GM13977 (cell line): Measurements from ENCODE around the gene VPS13C.

Experiments used
- DNase-seq: peaks from one replicate; pipeline ENCODE4 v3.0.0; 2012; ENCODE audit warnings: low spot score
- in situ Hi-C: fragments of 300-500 bp; cut with MboI; formaldehyde crosslinking; loops from one replicate; pipeline ENCODE4 v1.12.0; 2022; ENCODE audit warnings: low sequenced_read_pairs, low pct_unique_long_range_greater_than_20kb, mixed read lengths, inconsistent platforms; ENCODE audit not compliant: unreplicated experiment
- TF ChIP-seq, protein P1 (sequence below): IDR thresholded peaks from 2 replicates; pipeline ENCODE4 v1.5.1; 2012; ENCODE audit warnings: mild to moderate bottlenecking, control low read depth; ENCODE audit not compliant: insufficient read depth; ENCODE audit errors: extremely low read depth, missing control alignments

The VPS13C gene

DNA sequence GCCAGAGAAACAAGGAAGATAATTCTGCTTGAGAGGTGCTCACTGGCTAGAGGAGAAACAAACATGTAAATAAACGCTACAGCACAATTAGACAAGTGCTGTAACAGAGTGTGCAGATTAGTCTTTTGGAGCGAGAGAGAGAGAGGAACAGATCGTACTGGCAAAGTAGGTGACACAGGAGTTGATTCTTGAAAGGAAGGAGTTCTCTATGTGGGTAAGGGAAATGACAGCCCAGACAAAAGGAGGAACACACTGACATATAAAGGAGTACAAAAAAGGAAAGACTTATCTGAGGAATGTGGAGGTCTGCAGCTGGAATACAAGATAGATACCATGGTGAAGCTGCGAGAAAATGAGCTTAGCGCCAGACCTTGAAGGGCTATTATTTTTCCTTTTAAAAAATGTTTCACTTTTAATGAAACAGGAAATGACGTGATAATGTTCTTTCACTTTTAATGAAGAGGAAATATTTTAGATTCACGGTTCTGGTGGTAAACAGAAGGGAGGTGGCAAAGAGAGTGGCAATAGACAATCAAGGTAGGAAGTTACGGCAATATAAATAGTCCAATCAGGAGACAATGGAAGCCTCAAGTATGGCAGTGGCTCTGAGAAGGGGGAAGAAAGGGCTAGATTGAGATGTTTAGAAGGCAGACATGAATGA is 202.9 kb downstream of the VPS13C start:
- DNase-seq = no peak
- TF ChIP-seq, protein P1, sequence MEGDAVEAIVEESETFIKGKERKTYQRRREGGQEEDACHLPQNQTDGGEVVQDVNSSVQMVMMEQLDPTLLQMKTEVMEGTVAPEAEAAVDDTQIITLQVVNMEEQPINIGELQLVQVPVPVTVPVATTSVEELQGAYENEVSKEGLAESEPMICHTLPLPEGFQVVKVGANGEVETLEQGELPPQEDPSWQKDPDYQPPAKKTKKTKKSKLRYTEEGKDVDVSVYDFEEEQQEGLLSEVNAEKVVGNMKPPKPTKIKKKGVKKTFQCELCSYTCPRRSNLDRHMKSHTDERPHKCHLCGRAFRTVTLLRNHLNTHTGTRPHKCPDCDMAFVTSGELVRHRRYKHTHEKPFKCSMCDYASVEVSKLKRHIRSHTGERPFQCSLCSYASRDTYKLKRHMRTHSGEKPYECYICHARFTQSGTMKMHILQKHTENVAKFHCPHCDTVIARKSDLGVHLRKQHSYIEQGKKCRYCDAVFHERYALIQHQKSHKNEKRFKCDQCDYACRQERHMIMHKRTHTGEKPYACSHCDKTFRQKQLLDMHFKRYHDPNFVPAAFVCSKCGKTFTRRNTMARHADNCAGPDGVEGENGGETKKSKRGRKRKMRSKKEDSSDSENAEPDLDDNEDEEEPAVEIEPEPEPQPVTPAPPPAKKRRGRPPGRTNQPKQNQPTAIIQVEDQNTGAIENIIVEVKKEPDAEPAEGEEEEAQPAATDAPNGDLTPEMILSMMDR = no peak
- in situ Hi-C loops = no loop called here

DNA sequence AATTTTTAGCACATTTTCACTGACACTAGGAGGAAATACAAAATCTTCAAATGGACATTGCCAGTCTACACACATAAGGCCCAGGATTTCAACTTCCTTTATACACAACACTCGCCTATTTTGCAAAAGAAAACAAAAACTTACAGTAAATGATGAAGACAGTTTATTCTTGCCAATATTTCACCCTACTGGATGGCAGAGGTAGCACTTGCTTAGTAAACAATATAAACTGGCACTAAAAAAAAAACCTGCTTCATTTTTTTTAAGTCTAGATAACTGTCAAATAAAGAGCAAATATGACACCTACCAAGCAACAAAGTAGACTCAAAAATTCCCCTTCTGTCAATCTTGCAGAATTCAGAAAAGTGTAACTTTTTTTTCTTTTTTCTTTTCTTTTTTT is 204.0 kb downstream of the VPS13C start:
- no peak for DNase-seq
- TF ChIP-seq, protein P1 = no peak
- in situ Hi-C loops = no loop called here

DNA sequence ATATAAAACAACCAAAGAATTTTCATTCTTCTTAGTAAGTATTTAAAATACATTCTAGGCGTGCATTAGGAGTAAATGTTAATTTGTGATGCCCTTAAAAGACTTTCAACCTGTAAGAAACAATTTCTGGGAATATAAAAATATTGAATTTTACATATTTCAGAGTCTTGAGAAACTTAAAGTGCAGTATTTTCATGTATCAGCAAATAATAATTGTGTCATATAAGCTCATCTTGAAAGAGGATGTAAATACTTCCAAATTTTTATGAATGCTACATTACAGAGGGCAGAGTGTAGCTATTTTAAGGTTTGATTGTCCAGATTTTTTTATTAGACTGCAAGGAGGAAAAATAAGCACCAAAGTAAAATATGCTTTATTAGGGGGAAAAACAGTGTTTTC is 207.1 kb downstream of the VPS13C start:
- TF ChIP-seq, protein P1 = no peak
- in situ Hi-C loops = no loop called here
- DNase-seq = no peak

DNA sequence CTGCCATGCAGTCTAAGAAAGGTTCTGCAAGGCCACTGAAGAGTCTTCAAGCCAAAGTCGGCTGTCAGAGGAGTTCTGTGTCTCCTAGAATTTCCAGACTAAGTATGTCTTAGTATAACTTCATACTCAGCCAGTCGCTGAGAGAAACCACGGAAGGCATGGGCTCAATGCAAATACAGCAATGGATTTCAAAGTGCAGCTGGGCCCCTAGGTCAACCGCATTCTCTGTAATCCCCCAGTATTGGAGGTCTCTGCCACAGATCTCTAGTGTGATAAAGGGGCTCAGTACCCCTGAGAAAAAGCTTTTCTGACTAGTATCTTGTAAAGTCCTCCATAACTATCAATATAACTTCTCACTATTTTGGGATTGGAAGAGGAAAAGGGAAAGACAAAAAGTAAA is 208.3 kb downstream of the VPS13C start:
- in situ Hi-C loops = no loop called here
- TF ChIP-seq, protein P1 = no peak
- DNase-seq = no peak

DNA sequence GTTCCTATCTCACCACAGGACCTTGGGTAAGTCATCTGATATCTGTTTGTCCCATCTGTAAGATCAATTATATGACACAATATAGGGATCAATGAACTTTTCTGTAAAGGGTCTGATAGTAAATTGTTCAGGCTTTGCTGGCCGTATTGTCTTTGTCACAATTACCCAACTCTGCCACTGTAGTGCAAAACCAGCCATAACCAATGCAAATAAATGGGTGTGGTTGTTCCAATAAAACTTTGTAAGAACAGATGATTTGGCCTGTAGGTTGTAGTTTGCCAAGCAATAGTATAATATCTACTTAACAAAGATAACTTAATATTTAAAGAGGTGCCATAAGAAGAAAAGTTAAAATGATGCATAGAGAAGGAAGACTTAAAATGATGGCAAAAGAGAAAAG is 210.8 kb downstream of the VPS13C start:
- in situ Hi-C loops = loop anchor here (25.0 kb wide), 1 partner anchor 1262 kb away; no protein-coding TSS in a partner anchor
- TF ChIP-seq, protein P1 = no peak
- no peak for DNase-seq

DNA sequence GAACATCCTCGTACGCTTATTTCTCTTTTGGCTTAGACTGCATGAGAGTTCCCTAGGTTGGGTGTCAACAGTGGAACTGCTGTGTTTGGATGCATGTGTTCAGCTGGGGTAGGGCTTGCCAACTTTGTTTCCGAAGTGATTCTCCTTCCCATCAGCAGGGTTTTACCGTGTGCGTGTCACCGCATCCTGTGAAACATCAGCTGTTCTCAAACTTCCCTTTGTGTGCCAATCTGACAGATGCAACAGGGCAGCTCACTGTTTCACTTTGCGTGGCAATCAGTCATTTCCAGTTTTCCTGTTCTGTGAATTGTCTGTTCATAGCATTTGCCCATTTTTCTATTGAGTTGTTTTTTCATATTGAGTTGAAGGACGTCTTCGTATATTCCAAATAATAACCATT is 218.8 kb downstream of the VPS13C start:
- DNase-seq = no peak
- in situ Hi-C loops = loop anchor here (25.0 kb wide), 1 partner anchor 1254 kb away; no protein-coding TSS in a partner anchor

More for the DNA sequence above, 218.8 kb downstream of the VPS13C start:
- TF ChIP-seq, protein P1 = no peak
